GM21423 (cell line): ENCODE data around the gene AFAP1.

Experiments
- ATAC-seq: cut with Tn5 transposase; IDR thresholded peaks from one replicate; pipeline ENCODE4 v1.9.1; 2021; ENCODE audit warnings: mild to moderate bottlenecking, moderate library complexity; ENCODE audit not compliant: unreplicated experiment

Gene AFAP1

DNA sequence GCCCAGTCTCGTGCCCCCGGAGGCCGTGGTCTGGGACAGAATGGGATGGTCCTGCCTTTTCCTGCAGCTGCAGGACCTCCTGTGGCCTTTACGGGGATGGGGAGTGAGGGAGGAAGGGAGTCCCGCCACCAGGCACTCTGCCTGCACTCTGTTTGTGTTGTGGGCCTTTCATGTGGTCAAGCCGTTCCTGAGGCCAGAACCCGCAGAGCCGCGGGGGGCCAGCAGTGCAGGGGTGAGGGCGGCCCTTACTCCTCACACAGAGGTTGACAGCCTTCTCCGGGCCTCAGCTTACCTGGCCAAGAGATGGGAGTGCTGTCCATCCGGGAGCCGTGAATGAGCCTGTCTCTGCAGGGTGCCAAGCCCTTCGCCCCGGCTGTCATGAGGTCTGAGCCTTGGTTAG lies 230.7 kb downstream of the AFAP1 start:
- ATAC-seq = no peak
